ENCODE measurements around the gene IL17B.

GRCh38 chr5:149386166-149386565 is 7.1 kb upstream of the IL17B start:
- TF ChIP-seq CTCF (IDR thresholded peaks at IDR 0.05) = no peak
- TF ChIP-seq POLR2A (IDR thresholded peaks at IDR 0.05) = no peak
- TF ChIP-seq POLR2AphosphoS5 (IDR thresholded peaks at IDR 0.05) = no peak

All from breast epithelium (tissue), 3 donors.